GM21737 (cell line): Measurements from ENCODE around the gene FBXL13.
"Not testable (repeated sequence)": the region's sequence is repeated elsewhere in the genome, so short reads cannot be mapped to it uniquely, and the experiment has no call there.

ENCODE experiments used
- ATAC-seq: cut with Tn5 transposase; IDR thresholded peaks from one replicate; pipeline ENCODE4 v1.9.1; 2021; ENCODE audit warnings: mild to moderate bottlenecking, moderate library complexity; ENCODE audit not compliant: unreplicated experiment

The FBXL13 gene

GRCh38 chr7:103074519-103075336 is at the start of gene FBXL13, which contains the start of gene ARMC10:
FBXL13 (minus strand) TSS chr7:103074796.
ARMC10 (plus strand) TSS chr7:103075140; CDS start chr7:103075273, 133 bp downstream.
- ATAC-seq, result peak; percentile 92

- no peak for ATAC-seq
These were observed 48.9 kb upstream of the FBXL13 start for GRCh38 chr7:103123529-103123928.

DNA sequence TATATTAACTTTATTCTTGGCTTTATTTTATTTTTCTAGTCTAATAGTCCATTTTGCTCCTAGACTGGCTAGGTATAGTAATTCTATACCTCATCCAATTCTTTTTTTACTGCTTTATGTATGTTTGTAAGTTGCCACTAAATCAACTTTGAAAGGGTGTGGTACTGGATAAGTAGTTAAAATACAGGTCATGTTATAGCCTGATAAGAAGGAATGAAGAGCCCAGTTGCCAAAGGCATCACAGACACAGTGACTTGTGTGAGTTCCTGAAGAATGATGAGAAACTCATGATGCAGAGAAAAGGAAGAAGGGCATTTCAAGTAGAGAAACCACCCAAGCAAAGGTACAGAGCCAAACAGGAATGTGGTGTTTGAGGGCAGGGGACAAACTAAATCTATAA is 47.0 kb upstream of the FBXL13 start:
- ATAC-seq, result no peak

GRCh38 chr7:103120362-103120761 is 45.8 kb upstream of the FBXL13 start:
- ATAC-seq, result no peak

DNA sequence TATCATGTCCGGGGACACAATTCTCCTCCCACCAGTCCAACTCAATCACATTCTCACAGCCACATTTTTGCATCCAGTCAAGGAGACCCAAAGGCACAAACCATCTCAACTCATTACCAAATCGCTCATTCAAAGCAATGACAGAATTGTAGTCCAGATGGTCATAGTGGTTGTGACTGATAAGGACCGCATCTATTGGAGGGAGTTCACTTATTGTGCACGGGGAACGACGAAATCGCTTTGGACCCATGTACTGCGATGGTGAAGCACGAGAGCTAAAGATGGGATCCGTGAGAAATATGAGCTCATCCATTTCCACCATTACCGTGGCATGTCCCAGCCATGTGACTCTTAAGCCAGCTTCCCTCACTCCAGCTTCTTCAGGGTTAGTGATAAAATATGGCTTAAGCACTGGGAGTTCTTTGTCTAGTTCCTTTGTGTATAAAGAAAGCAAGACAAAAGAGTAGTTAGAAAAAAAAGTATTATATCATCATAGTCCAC is 45.2 kb upstream of the FBXL13 start:
- ATAC-seq, result no peak

DNA sequence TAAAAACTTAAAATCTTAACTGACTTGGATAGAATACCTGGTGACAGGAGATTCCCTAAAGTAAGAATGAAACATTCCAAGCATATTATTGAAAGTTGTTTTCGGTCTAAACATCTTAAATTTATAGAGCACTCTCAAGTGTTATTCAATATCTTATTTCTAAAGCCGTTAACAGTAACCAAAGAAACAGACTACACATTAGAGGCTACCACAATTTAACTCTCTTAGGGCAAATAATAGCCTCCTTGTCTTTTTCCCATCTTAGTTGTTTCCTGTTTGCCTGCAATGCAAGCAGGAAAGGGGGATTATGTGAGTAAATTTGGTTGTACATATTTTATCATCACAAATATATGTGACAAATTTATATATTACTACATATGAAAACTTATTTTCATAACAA is 42.9 kb upstream of the FBXL13 start:
- ATAC-seq, result no peak

GRCh38 chr7:103116991-103117390 is 42.4 kb upstream of the FBXL13 start:
- no peak for ATAC-seq

- ATAC-seq, result no peak
These were observed 41.9 kb upstream of the FBXL13 start for GRCh38 chr7:103116511-103116910.

- no peak for ATAC-seq
These were observed 41.2 kb upstream of the FBXL13 start for GRCh38 chr7:103115771-103116170.

GRCh38 chr7:103114576-103115008 is 40.0 kb upstream of the FBXL13 start:
- ATAC-seq, result no peak

- no peak for ATAC-seq
These were observed 38.6 kb upstream of the FBXL13 start for GRCh38 chr7:103113164-103113563.

DNA sequence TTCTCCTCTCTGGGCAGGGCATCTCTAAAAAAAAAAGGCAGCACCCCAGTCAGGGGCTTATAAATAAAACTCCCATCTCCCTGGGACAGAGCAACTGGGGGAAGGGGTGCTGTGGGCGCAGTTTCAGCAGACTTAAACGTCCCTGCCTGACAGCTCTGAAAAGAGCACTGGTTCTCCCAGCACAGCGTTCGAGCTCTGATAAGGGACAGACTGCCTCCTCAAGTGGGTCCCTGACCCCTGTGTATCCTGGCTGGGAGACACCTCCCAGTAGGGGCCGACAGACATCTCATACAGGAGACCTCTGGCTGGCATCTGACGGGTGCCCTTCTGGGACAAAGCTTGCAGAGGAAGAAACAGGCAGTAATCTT is 32.1 kb upstream of the FBXL13 start:
- not testable (repeated sequence) for ATAC-seq

DNA sequence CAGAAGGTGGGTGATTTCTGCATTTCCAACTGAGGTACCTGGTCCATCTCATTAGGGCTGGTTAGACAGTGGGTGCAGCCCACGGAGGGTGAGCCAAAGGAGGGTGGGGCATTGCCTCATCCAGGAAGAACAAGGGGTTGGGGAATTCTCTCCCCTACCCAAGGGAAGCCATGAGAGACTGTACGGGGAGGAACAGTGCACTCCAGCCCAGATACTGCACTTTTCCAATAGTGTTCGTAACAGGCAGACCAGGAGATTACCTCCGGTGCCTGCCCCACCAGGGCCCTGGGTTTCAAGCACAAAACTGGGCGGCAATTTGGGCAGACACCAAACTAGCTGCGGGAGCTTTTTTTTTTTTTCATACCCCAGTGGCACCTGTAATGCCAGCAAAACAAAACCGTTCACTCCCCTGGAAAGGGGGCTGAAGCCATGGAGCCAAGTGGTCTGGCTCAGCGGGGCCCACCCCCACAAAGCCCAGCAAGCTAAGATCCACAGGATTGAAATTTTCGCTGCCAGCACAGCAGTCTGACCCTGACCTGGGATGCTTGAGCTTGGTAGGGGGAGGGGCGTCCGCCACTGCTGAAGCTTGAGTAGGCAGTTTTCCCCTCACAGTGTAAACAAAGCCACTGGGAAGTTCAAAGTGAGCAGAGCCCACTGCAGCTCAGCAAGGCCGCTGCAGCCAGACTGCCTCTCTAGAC is 31.6 kb upstream of the FBXL13 start:
- ATAC-seq, result no peak

DNA sequence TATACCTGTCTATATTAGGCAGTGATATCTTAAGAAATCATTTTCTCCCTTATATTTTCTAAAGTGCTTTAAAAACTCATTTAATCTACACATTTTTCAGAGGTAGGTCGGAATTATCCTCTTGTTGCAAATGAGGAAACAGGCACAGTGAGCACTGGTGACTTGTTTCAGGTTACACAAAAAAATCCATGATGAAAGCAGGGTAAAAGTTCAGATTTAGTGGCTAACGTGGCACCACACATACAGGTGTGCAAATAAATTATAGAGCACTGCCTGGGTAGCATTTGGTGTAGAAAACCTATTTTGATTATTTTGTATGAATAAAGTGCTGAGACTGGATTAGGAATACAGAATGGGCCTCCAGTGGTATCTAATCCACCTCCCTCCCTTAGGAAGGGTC is 26.9 kb upstream of the FBXL13 start:
- no peak for ATAC-seq

DNA sequence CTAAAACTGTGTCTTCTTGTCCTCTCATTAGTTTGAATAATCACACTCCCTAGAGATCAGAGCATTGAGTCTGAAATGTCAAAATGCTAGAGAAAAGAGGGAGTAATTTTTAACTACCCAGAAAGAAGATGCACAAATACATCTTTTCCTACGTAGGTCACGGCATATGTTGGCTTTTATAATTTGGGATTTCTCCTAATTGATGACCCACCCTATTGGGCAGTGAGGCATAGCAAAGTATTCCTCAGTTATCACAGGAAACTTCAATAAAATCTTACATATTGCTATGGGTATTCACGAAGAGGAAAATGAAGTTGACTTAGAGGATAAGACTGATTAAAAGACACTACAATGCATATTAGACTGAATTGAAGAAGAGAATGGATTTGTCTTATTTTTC is 25.8 kb upstream of the FBXL13 start:
- ATAC-seq, result no peak

- ATAC-seq, result no peak
These were observed 22.4 kb upstream of the FBXL13 start for GRCh38 chr7:103097041-103097440.

DNA sequence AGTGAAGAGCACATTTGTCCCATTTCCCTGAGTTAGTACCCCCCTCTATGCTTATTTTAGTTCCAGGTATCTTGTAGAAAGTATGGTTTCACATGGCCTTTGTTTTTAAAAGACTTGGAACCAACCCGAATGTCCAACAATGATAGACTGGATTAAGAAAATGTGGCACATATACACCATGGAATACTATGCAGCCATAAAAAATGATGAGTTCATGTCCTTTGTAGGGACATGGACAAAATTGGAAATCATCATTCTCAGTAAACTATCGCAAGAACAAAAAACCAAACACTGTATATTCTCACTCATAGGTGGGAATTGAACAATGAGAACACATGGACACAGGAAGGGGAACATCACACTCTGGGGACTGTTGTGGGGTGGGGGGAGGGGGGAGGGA is 21.0 kb upstream of the FBXL13 start:
- not testable (repeated sequence) for ATAC-seq

- ATAC-seq, result no peak
These were observed 19.5 kb upstream of the FBXL13 start for GRCh38 chr7:103094102-103094501.

- no peak for ATAC-seq
These were observed 18.8 kb upstream of the FBXL13 start for GRCh38 chr7:103093429-103093828.

- not testable (repeated sequence) for ATAC-seq
These were observed 17.7 kb upstream of the FBXL13 start for GRCh38 chr7:103092321-103092720.

DNA sequence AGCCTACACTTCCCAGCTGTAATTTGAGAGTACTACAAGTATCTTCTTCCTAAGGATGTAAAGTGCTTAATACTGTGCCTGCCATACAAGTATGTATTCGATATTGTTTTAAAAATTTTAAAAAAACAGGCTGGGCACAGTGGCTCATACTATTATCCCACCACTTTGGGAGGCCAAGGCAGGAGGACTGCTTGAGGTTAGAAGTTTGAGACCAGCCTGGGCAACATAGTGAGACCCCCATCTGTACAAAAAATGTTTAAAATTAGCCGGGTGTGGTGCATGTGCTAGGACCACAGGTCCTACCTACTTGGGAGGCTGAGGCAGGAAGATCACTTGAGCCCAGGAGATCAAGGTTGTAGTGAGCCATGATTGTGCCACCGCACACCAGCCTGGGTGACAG is 8.6 kb upstream of the FBXL13 start:
- ATAC-seq, result no peak

DNA sequence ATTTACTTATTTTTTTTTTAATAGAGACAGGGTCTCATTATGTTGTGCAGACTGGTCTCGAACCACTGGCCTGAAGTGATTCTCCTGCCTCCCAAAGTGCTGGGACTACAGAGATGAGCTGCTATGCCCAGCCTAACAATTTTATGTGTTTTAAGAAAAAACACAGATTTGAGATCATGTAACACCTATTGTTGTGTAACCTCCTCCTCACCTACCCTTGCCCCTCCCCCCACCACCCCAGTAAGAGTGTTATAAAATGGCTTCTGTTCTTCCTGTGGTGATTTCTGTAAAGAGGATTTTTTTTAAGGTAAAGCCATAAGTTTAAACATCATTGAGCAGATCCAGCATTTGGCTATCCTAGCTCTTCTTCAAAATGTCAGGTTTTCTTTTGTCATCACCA is 7.9 kb upstream of the FBXL13 start:
- no peak for ATAC-seq
